ENCODE measurements around the gene THAP10. TPM values are rescaled to one million over a fixed set of nuclear protein-coding genes. Genes with fewer than 3 reads are reported as not detected.

Gene THAP10
- total RNA-seq, 1 donor from 2014 or later: 2.7 TPM

- peaks cover 19% of the 10 kb centered on the region for H3K4me1 ChIP-seq
- no peaks in the 10 kb centered on the region for H3K27me3 ChIP-seq
- DNase-seq (ENCODE audit: extremely low spot score in 2 of 2): no peak
- no peaks in the 10 kb centered on the region for H3K36me3 ChIP-seq
- intact Hi-C loops (cut with DNase I): no loop called here
- no peak overlapping the region for H3K4me3 ChIP-seq
- TF ChIP-seq POLR2A (IDR thresholded peaks at IDR 0.05): no peak
- TF ChIP-seq POLR2AphosphoS5 (IDR thresholded peaks at IDR 0.05; ENCODE audit: insufficient read depth in 1 of 2, low read depth in 1 of 2): no peak
- TF ChIP-seq CTCF (IDR thresholded peaks at IDR 0.05): no peak
- no peaks in the 10 kb centered on the region for H3K9me3 ChIP-seq
- peak overlapping the region; percentile 92 for H3K27ac ChIP-seq
Observed at GRCh38 chr15:70857562-70858285, 34.5 kb downstream of the THAP10 start.

GRCh38 chr15:70856884-70857561 lies 35.2 kb downstream of the THAP10 start:
- Histone ChIP-seq H3K4me1 (peaks cover 25% of the 10 kb centered on the region), H3K4me3 (no peak overlapping the region), H3K9me3 (no peaks in the 10 kb centered on the region), H3K27me3 (no peaks in the 10 kb centered on the region), H3K36me3 (no peaks in the 10 kb centered on the region), H3K27ac (peak overlapping the region; percentile 92)
- TF ChIP-seq CTCF (IDR thresholded peaks at IDR 0.05) (no peak), POLR2AphosphoS5 (IDR thresholded peaks at IDR 0.05; ENCODE audit: insufficient read depth in 1 of 2, low read depth in 1 of 2) (peak; percentile 44 to 87), POLR2A (IDR thresholded peaks at IDR 0.05) (peak in 1 of 2 donors; percentile 20)
- DNase-seq (ENCODE audit: extremely low spot score in 2 of 2): no peak
- intact Hi-C loops (cut with DNase I): no loop called here

- no peak for TF ChIP-seq POLR2AphosphoS5 (IDR thresholded peaks at IDR 0.05; ENCODE audit: insufficient read depth in 1 of 2, low read depth in 1 of 2)
- TF ChIP-seq CTCF (IDR thresholded peaks at IDR 0.05): no peak
- TF ChIP-seq POLR2A (IDR thresholded peaks at IDR 0.05): no peak
- Histone ChIP-seq H3K4me1 (peaks cover 29% of the 10 kb centered on the region), H3K4me3 (no peak overlapping the region), H3K36me3 (peaks cover 0 to 4% of the 10 kb centered on the region in 2 donors), H3K27ac (peak overlapping the region; percentile 92), H3K27me3 (no peaks in the 10 kb centered on the region), H3K9me3 (no peaks in the 10 kb centered on the region)
- DNase-seq (ENCODE audit: extremely low spot score in 2 of 2): no peak
- intact Hi-C loops (cut with DNase I): no loop called here
Observed at GRCh38 chr15:70856177-70856883, 35.9 kb downstream of the THAP10 start.

- Histone ChIP-seq H3K27me3 (no peaks in the 10 kb centered on the region), H3K9me3 (no peaks in the 10 kb centered on the region), H3K4me1 (peaks cover 29% of the 10 kb centered on the region), H3K4me3 (no peak overlapping the region), H3K27ac (peak overlapping the region; percentile 92), H3K36me3 (peaks cover 0 to 5% of the 10 kb centered on the region in 2 donors)
- TF ChIP-seq POLR2A (IDR thresholded peaks at IDR 0.05) (no peak), POLR2AphosphoS5 (IDR thresholded peaks at IDR 0.05; ENCODE audit: insufficient read depth in 1 of 2, low read depth in 1 of 2) (no peak), CTCF (IDR thresholded peaks at IDR 0.05) (no peak)
- no peak for DNase-seq (ENCODE audit: extremely low spot score in 2 of 2)
- intact Hi-C loops (cut with DNase I): no loop called here
Observed at GRCh38 chr15:70855764-70856163, 36.5 kb downstream of the THAP10 start.
